PC-9 (cell line): Measurements from ENCODE around the gene CLNK. TPM values are rescaled to one million over a fixed set of nuclear protein-coding genes. Genes with fewer than 3 reads are reported as not detected.

Source experiments
- BruUV-seq: library from RNA; stranded (reverse); fragments of 400-500 nt; replicated peaks from 2 replicates; lab custom pipeline; 2021; lab: Mats Ljungman, UMichigan
- CTCF ChIA-PET: fragments of 300-600 bp; sonication (Branson Sonifier 250); formaldehyde crosslinking; loops from one replicate; lab custom pipeline; 2022; ENCODE audit warnings: antibody characterized with exemption; lab: Charles Lee
- POLR2A ChIA-PET: fragments of 300-600 bp; sonication (Branson Sonifier 250); formaldehyde crosslinking; loops from one replicate; lab custom pipeline; 2022; ENCODE audit warnings: antibody characterized with exemption; ENCODE audit not compliant: unreplicated experiment; lab: Charles Lee
- DNase-seq, 2 experiments: peaks; one replicate each; pipeline versions ENCODE4 v3.0.0 to v3.0.0-alpha.2; 2015 to 2022; ENCODE audit warnings: mixed read lengths in 1 of 2
- H2AFZ ChIP-seq: fragments of 200-600 bp; sonication (generic); 2 replicates; pipeline ENCODE4 v1.8.1; 2017; ENCODE audit warnings: antibody characterized with exemption
- H3F3A ChIP-seq: fragments of 200-600 bp; sonication (generic); 2 replicates; pipeline ENCODE4 v1.8.1; 2017; ENCODE audit warnings: antibody characterized with exemption, mild to moderate bottlenecking, low read depth; ENCODE audit not compliant: insufficient read depth
- H3K27ac ChIP-seq: fragments of 200-600 bp; sonication (generic); 2 replicates; pipeline ENCODE4 v1.6.1; 2016; ENCODE audit warnings: mixed run types
- H3K27me3 ChIP-seq: fragments of 200-600 bp; sonication (generic); 2 replicates; pipeline ENCODE4 v1.6.1; 2016; ENCODE audit warnings: low read depth, mixed run types; ENCODE audit not compliant: insufficient read depth
- H3K36me3 ChIP-seq: fragments of 200-600 bp; sonication (generic); 2 replicates; pipeline ENCODE4 v1.6.1; 2016; ENCODE audit warnings: low read depth, mixed run types
- H3K4me1 ChIP-seq: fragments of 200-600 bp; sonication (generic); replicated peaks from 2 replicates; pipeline ENCODE4 v1.6.1; 2016; ENCODE audit warnings: mixed run types; ENCODE audit not compliant: insufficient read depth
- H3K4me2 ChIP-seq: fragments of 200-600 bp; sonication (generic); 2 replicates; pipeline ENCODE4 v1.6.1; 2017; ENCODE audit warnings: mixed run types
- H3K4me3 ChIP-seq: fragments of 200-600 bp; sonication (generic); 2 replicates; pipeline ENCODE4 v1.6.1; 2016; ENCODE audit warnings: mixed run types
- H3K79me2 ChIP-seq: fragments of 200-600 bp; sonication (generic); 2 replicates; pipeline ENCODE4 v1.6.1; 2017; ENCODE audit warnings: low read depth, mixed run types
- H3K9me2 ChIP-seq: fragments of 200-600 bp; sonication (generic); 2 replicates; pipeline ENCODE4 v1.8.1; 2017; ENCODE audit warnings: mild to moderate bottlenecking; ENCODE audit not compliant: insufficient read depth
- H3K9me3 ChIP-seq: fragments of 200-600 bp; sonication (generic); 2 replicates; pipeline ENCODE4 v1.8.1; 2016; ENCODE audit warnings: low read depth; ENCODE audit not compliant: insufficient read depth
- H4K20me1 ChIP-seq: fragments of 200-600 bp; sonication (generic); 2 replicates; pipeline ENCODE4 v1.8.1; 2017; ENCODE audit not compliant: insufficient read depth
- EZH2 ChIP-seq: fragments of 200-600 bp; sonication (generic); IDR thresholded peaks from 2 replicates; pipeline ENCODE4 v1.8.0; 2017; ENCODE audit warnings: antibody characterized with exemption, low read depth
- intact Hi-C: fragments of 100-400 bp; cut with micrococcal nuclease; formaldehyde crosslinking; loops from one replicate; pipeline ENCODE4 v1.10.0; 2022; ENCODE audit not compliant: unreplicated experiment
- total RNA-seq: library from RNA; stranded (reverse); gene quantifications from 2 replicates; pipeline ENCODE4 v1.2.3, GENCODE V29; 2021
- TF ChIP-seq, protein P1 (sequence below): fragments of 200-600 bp; sonication (generic); conservative IDR thresholded peaks from 2 replicates; pipeline ENCODE4 v1.6.1; 2017; ENCODE audit warnings: mixed run types, antibody characterized with exemption, mild to moderate bottlenecking, moderate library complexity

The CLNK gene
- total RNA-seq, 1 experiment from 2014 or later = not detected

DNA sequence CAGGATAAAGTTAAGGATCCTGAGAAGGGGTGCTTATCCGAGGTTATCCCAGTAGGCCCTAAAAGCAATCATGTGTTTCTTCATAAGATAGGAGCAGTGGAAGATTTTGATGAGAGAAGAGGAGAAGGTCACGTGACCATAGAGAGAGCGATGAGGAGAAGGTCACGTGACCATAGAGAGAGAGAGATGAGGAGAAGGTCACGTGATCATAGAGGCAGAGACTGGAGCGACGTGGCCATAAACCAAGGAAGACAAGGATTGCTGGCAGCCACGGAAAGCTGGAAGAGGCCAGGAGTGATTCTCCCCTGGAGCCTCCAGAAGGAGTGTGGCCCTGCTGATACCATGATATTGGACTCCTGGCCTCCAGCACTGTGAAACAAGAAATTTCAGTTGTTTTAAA lies 188.9 kb downstream of the CLNK start:
- CTCF ChIA-PET = no interaction called here
- TF ChIP-seq EZH2 = no peak
- TF ChIP-seq, protein P1, sequence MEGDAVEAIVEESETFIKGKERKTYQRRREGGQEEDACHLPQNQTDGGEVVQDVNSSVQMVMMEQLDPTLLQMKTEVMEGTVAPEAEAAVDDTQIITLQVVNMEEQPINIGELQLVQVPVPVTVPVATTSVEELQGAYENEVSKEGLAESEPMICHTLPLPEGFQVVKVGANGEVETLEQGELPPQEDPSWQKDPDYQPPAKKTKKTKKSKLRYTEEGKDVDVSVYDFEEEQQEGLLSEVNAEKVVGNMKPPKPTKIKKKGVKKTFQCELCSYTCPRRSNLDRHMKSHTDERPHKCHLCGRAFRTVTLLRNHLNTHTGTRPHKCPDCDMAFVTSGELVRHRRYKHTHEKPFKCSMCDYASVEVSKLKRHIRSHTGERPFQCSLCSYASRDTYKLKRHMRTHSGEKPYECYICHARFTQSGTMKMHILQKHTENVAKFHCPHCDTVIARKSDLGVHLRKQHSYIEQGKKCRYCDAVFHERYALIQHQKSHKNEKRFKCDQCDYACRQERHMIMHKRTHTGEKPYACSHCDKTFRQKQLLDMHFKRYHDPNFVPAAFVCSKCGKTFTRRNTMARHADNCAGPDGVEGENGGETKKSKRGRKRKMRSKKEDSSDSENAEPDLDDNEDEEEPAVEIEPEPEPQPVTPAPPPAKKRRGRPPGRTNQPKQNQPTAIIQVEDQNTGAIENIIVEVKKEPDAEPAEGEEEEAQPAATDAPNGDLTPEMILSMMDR = no peak

DNA sequence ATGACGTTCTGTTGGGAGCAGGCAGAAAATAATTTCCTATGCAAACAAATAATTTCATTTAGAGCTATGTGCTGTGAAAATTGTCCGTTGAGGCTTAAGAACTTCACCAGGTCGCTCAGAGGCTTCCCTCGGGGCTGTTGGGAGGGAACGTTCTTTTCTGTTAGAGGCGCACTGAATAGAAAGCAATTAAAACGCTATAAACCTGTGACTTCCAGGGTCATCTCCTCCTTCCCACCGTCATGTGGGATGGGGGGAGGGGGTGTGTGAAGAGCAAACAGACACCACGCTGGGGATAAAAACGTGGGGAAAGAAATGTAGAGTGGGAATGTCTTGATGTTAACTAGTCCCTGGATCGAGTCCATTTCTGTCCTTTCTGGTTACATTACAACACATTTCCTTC lies 192.1 kb downstream of the CLNK start:
- Histone ChIP-seq H3K4me3 (no peak overlapping the region), H3K4me1 (no peaks in the 10 kb centered on the region), H3K27me3 (peaks cover 6% of the 10 kb centered on the region), H2AFZ (no peak overlapping the region), H3F3A (no peaks in the 10 kb centered on the region), H3K9me2 (no peaks in the 10 kb centered on the region), H3K27ac (no peak overlapping the region), H3K4me2 (no peak overlapping the region), H3K79me2 (no peaks in the 10 kb centered on the region), H3K36me3 (no peaks in the 10 kb centered on the region), H4K20me1 (no peaks in the 10 kb centered on the region), H3K9me3 (no peaks in the 10 kb centered on the region)
- TF ChIP-seq EZH2 = no peak
- TF ChIP-seq, protein P1 = no peak
- CTCF ChIA-PET = no interaction called here
- no TSS peak for BruUV-seq
- intact Hi-C loops = no loop called here
- DNase-seq = no peak
- POLR2A ChIA-PET = no interaction called here

More for the DNA sequence above, 188.9 kb downstream of the CLNK start:
- no peak overlapping the region for H3K4me3 ChIP-seq
- no peak for DNase-seq
- H2AFZ ChIP-seq = no peak overlapping the region
- no peaks in the 10 kb centered on the region for H3F3A ChIP-seq
- H3K4me1 ChIP-seq = no peaks in the 10 kb centered on the region
- no peaks in the 10 kb centered on the region for H4K20me1 ChIP-seq
- no peaks in the 10 kb centered on the region for H3K79me2 ChIP-seq
- no peak overlapping the region for H3K4me2 ChIP-seq
- intact Hi-C loops = no loop called here
- no peaks in the 10 kb centered on the region for H3K36me3 ChIP-seq
- no TSS peak for BruUV-seq
- H3K27me3 ChIP-seq = peaks cover 21% of the 10 kb centered on the region
- no peaks in the 10 kb centered on the region for H3K9me2 ChIP-seq
- H3K27ac ChIP-seq = no peak overlapping the region
- POLR2A ChIA-PET = no interaction called here
- no peaks in the 10 kb centered on the region for H3K9me3 ChIP-seq

DNA sequence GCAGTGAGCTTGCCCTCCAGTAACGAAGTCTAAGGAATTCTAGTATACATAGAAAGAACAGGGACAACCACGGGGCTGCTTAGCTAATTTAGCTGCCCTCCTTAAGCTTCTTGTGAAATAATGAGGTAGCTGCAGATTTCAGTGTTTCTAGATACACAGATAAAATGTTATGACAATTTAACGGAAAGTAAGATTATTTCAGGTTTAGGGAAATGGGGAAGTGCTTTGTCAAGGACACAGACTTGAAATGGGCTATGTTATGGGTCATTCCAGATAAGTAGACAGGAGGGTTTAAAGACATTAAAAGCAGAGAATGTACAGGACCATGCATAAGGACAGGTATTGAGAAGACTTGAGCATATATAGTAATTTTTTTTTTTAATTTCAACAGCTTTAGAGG lies 193.2 kb downstream of the CLNK start:
- H3K27ac ChIP-seq = no peak overlapping the region
- no peak overlapping the region for H2AFZ ChIP-seq
- POLR2A ChIA-PET = no interaction called here
- H3K36me3 ChIP-seq = no peaks in the 10 kb centered on the region
- no peak overlapping the region for H3K4me3 ChIP-seq
- H3K4me1 ChIP-seq = no peaks in the 10 kb centered on the region
- H3K9me2 ChIP-seq = no peaks in the 10 kb centered on the region
- H4K20me1 ChIP-seq = no peaks in the 10 kb centered on the region
- peaks cover 12% of the 10 kb centered on the region for H3K27me3 ChIP-seq
- H3K4me2 ChIP-seq = no peak overlapping the region
- TF ChIP-seq, protein P1 = no peak
- no peak for TF ChIP-seq EZH2
- no peaks in the 10 kb centered on the region for H3K9me3 ChIP-seq
- intact Hi-C loops = no loop called here
- no TSS peak for BruUV-seq
- DNase-seq = no peak
- no peaks in the 10 kb centered on the region for H3F3A ChIP-seq
- H3K79me2 ChIP-seq = no peaks in the 10 kb centered on the region
- CTCF ChIA-PET = no interaction called here
